Measurements from ENCODE around the gene PTPRJ.

DNA sequence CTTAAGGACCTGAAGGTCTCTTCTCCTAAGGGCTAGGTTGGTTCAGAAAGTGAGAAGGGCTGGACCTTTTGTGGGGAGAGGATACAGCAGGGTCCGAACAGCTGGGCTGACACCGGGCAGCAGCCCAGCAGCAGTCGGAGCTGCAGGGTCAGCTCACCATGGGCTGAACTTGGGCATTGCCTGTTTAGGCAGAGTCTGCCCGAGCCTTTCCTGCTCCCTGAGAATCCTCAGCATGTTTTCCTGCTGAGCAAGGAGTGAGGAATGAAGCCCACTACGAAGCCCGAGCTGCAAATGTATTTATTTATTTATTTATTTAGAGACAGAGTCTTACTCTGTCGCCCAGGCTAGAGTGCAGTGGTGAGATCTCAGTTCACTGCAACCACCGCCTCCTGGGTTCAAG, 83.9 kb downstream of the PTPRJ start:
- TF ChIP-seq, protein P1, sequence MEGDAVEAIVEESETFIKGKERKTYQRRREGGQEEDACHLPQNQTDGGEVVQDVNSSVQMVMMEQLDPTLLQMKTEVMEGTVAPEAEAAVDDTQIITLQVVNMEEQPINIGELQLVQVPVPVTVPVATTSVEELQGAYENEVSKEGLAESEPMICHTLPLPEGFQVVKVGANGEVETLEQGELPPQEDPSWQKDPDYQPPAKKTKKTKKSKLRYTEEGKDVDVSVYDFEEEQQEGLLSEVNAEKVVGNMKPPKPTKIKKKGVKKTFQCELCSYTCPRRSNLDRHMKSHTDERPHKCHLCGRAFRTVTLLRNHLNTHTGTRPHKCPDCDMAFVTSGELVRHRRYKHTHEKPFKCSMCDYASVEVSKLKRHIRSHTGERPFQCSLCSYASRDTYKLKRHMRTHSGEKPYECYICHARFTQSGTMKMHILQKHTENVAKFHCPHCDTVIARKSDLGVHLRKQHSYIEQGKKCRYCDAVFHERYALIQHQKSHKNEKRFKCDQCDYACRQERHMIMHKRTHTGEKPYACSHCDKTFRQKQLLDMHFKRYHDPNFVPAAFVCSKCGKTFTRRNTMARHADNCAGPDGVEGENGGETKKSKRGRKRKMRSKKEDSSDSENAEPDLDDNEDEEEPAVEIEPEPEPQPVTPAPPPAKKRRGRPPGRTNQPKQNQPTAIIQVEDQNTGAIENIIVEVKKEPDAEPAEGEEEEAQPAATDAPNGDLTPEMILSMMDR (IDR thresholded peaks at IDR 0.05): no peak
- no peak for TF ChIP-seq EP300 (IDR thresholded peaks at IDR 0.05)

All from sigmoid colon (tissue), 4 donors.